HG02981 (cell line): ENCODE data around the gene DAGLA.

Experiments
- ATAC-seq: cut with Tn5 transposase; IDR thresholded peaks from one replicate; pipeline ENCODE4 v1.9.1; 2021; ENCODE audit warnings: mild to moderate bottlenecking, moderate library complexity; ENCODE audit not compliant: unreplicated experiment

DAGLA gene

GRCh38 chr11:61728066-61728939 lies 48.1 kb downstream of the DAGLA start:
- ATAC-seq, result no peak

- ATAC-seq, result no peak
These were observed 48.7 kb downstream of the DAGLA start for GRCh38 chr11:61728940-61729219.

- no peak for ATAC-seq
These were observed 50.2 kb downstream of the DAGLA start for GRCh38 chr11:61730240-61730994.

- ATAC-seq, result no peak
These were observed 51.2 kb downstream of the DAGLA start for GRCh38 chr11:61731211-61731951.

GRCh38 chr11:61731952-61732675 lies 51.9 kb downstream of the DAGLA start:
- ATAC-seq, result no peak

GRCh38 chr11:61732705-61733104 lies 52.5 kb downstream of the DAGLA start:
- no peak for ATAC-seq

- ATAC-seq, result peak; percentile 73
These were observed 53.2 kb downstream of the DAGLA start for GRCh38 chr11:61733120-61733978.

- ATAC-seq, result no peak
These were observed 54.6 kb downstream of the DAGLA start for GRCh38 chr11:61734767-61735166.

GRCh38 chr11:61735391-61735790 lies 55.2 kb downstream of the DAGLA start:
- ATAC-seq, result no peak

- no peak for ATAC-seq
These were observed 56.1 kb downstream of the DAGLA start for GRCh38 chr11:61736310-61736709.

GRCh38 chr11:61737131-61737530 lies 56.9 kb downstream of the DAGLA start:
- ATAC-seq, result no peak

GRCh38 chr11:61737636-61738386 lies 57.6 kb downstream of the DAGLA start:
- ATAC-seq, result no peak

GRCh38 chr11:61738776-61739175 lies 58.6 kb downstream of the DAGLA start:
- no peak for ATAC-seq

GRCh38 chr11:61739413-61739812 lies 59.2 kb downstream of the DAGLA start:
- no peak for ATAC-seq

GRCh38 chr11:61739966-61740365 lies 59.8 kb downstream of the DAGLA start:
- ATAC-seq, result no peak

- no peak for ATAC-seq
These were observed 62.2 kb downstream of the DAGLA start for GRCh38 chr11:61742391-61742790.

- ATAC-seq, result no peak
These were observed 63.4 kb downstream of the DAGLA start for GRCh38 chr11:61743486-61744095.

- ATAC-seq, result no peak
These were observed 64.0 kb downstream of the DAGLA start for GRCh38 chr11:61744181-61744580.

GRCh38 chr11:61744609-61745156 lies 64.5 kb downstream of the DAGLA start:
- no peak for ATAC-seq
